HepG2 (cell line): ENCODE measurements around the gene JADE2. TPM values are rescaled to one million over a fixed set of nuclear protein-coding genes. Genes with fewer than 3 reads are reported as not detected.

Experiments
- ADNP ChIP-seq: sonication (generic); formaldehyde crosslinking; IDR thresholded peaks from 2 replicates; pipeline ENCODE4 v1.4.0; 2020; ENCODE audit warnings: missing genetic modification reagents
- AHR ChIP-seq: IDR thresholded peaks from 2 replicates; pipeline ENCODE4 v1.6.1; 2018; ENCODE audit warnings: missing genetic modification reagents, missing compliant biosample characterization
- ARID3A ChIP-seq: IDR thresholded peaks from 2 replicates; pipeline ENCODE4 v1.6.1; 2012; ENCODE audit warnings: low read depth, low read length, improper control_type of control experiment
- ATF4 ChIP-seq, 2 experiments: fragments of 450-650 bp in 1 of 2; sonication (generic) in 1 of 2; formaldehyde crosslinking; IDR thresholded peaks; 2 replicates each; pipeline versions ENCODE4 v1.5.0 to v1.8.0; 2020 to 2022; ENCODE audit warnings: mild to moderate bottlenecking in 1 of 2, missing genetic modification reagents in 1 of 2
- CAMTA2 ChIP-seq: sonication (generic); formaldehyde crosslinking; IDR thresholded peaks from 2 replicates; pipeline ENCODE4 v1.4.0; 2020; ENCODE audit warnings: mild to moderate bottlenecking, missing genetic modification reagents, borderline replicate concordance
- FLYWCH1 ChIP-seq: sonication (generic); formaldehyde crosslinking; IDR thresholded peaks from 2 replicates; pipeline ENCODE4 v1.8.1; 2023; ENCODE audit warnings: mild to moderate bottlenecking, missing genetic modification reagents
- GFI1 ChIP-seq: sonication (generic); formaldehyde crosslinking; IDR thresholded peaks from 2 replicates; pipeline ENCODE4 v1.5.0; 2020; ENCODE audit warnings: missing genetic modification reagents, mild to moderate bottlenecking, borderline replicate concordance
- KLF13 ChIP-seq: sonication (generic); formaldehyde crosslinking; IDR thresholded peaks from 2 replicates; pipeline ENCODE4 v1.4.0; 2020; ENCODE audit warnings: mild to moderate bottlenecking, missing genetic modification reagents
- NR2F1 ChIP-seq, 2 experiments: fragments of 450-650 bp in 1 of 2; formaldehyde crosslinking in 1 of 2; IDR thresholded peaks; 2 replicates each; pipeline versions ENCODE4 v1.5.0 to v1.6.1; 2016 to 2020; ENCODE audit warnings: mild to moderate bottlenecking in 1 of 2, missing compliant biosample characterization in 1 of 2, missing genetic modification reagents in 1 of 2, moderate library complexity in 1 of 2
- PAF1 ChIP-seq: IDR thresholded peaks from 2 replicates; pipeline ENCODE4 v1.6.1; 2016; ENCODE audit warnings: missing genetic modification reagents, missing compliant biosample characterization
- RELA ChIP-seq: sonication (generic); formaldehyde crosslinking; IDR thresholded peaks from 2 replicates; pipeline ENCODE4 v1.4.0; 2020; ENCODE audit warnings: missing genetic modification reagents
- RORA ChIP-seq: sonication (generic); formaldehyde crosslinking; IDR thresholded peaks from 2 replicates; pipeline ENCODE4 v1.5.0; 2020; ENCODE audit warnings: mild to moderate bottlenecking, missing genetic modification reagents, moderate library complexity
- SOX5 ChIP-seq: IDR thresholded peaks from 2 replicates; pipeline ENCODE4 v1.6.1; 2016; ENCODE audit warnings: borderline replicate concordance
- SOX6 ChIP-seq, 2 experiments: fragments of 450-650 bp in 1 of 2; sonication (generic) in 1 of 2; formaldehyde crosslinking in 1 of 2; IDR thresholded peaks; 2 replicates each; pipeline versions ENCODE4 v1.4.0 to v1.6.1; 2017 to 2020; ENCODE audit warnings: antibody characterized with exemption in 1 of 2, mild to moderate bottlenecking in 1 of 2, missing genetic modification reagents in 1 of 2
- ZBTB7A ChIP-seq: sonication (generic); formaldehyde crosslinking; IDR thresholded peaks from 2 replicates; pipeline ENCODE4 v1.8.0; 2022; ENCODE audit warnings: mild to moderate bottlenecking, missing genetic modification reagents
- ZKSCAN8 ChIP-seq: IDR thresholded peaks from 2 replicates; pipeline ENCODE4 v1.6.1; 2016; ENCODE audit warnings: borderline replicate concordance, missing genetic modification reagents, missing compliant biosample characterization
- ZNF256 ChIP-seq: sonication (generic); formaldehyde crosslinking; conservative IDR thresholded peaks from 2 replicates; pipeline ENCODE4 v1.4.0; 2020; ENCODE audit warnings: missing genetic modification reagents
- ZNF446 ChIP-seq: sonication (generic); formaldehyde crosslinking; IDR thresholded peaks from 2 replicates; pipeline ENCODE4 v1.5.0; 2020; ENCODE audit warnings: mild to moderate bottlenecking, missing genetic modification reagents
- ZNF552 ChIP-seq: sonication (generic); formaldehyde crosslinking; IDR thresholded peaks from 2 replicates; pipeline ENCODE4 v1.9.0; 2022; ENCODE audit warnings: missing genetic modification reagents, mild to moderate bottlenecking, borderline replicate concordance
- ZNF557 ChIP-seq: sonication (generic); formaldehyde crosslinking; IDR thresholded peaks from 2 replicates; pipeline ENCODE4 v1.4.0; 2020; ENCODE audit warnings: missing genetic modification reagents
- ZNF776 ChIP-seq: sonication (generic); formaldehyde crosslinking; IDR thresholded peaks from 2 replicates; pipeline ENCODE4 v1.4.0; 2020; ENCODE audit warnings: mild to moderate bottlenecking, missing genetic modification reagents
- polyA plus RNA-seq, 8 experiments: library from polyadenylated mRNA; depleted of rRNA in 3 of 8; stranded (reverse) in 7 of 8; unstranded in 1 of 8; fragments of >200 nt; fragmentation: Illumina TruSeq in 4 of 8; extraction: Trizol in 4 of 8; gene quantifications; 2 replicates each; pipeline versions ENCODE4 v1.2.1 to v1.2.3, GENCODE V29; 2011 to 2016; ENCODE audit warnings: low read depth in 4 of 8, missing spikeins in 1 of 8, mixed read lengths in 1 of 8; ENCODE audit not compliant: insufficient read depth in 1 of 8
- total RNA-seq, 5 experiments: library from RNA; depleted of rRNA; stranded (reverse); fragments of >200 nt; fragmentation: Illumina TruSeq; extraction: Trizol; gene quantifications; 2 replicates each; pipeline ENCODE4 v1.2.3, GENCODE V29; 2016; ENCODE audit warnings: low read depth in 1 of 5
- TF ChIP-seq, protein P1 (sequence below): sonication (generic); formaldehyde crosslinking; IDR thresholded peaks from 2 replicates; pipeline ENCODE4 v1.4.0; 2020; ENCODE audit warnings: missing genetic modification reagents, borderline replicate concordance
- TF ChIP-seq, protein P2 (sequence below): IDR thresholded peaks from 2 replicates; pipeline ENCODE4 v1.6.1; 2016; ENCODE audit warnings: missing genetic modification reagents, missing compliant biosample characterization

The JADE2 gene
- total and polyA plus RNA-seq, 2 of the 13 experiments (the other 11 are each of a cell fraction or from before 2014, with no cell fraction given), result 7.5 to 15.1 TPM

DNA sequence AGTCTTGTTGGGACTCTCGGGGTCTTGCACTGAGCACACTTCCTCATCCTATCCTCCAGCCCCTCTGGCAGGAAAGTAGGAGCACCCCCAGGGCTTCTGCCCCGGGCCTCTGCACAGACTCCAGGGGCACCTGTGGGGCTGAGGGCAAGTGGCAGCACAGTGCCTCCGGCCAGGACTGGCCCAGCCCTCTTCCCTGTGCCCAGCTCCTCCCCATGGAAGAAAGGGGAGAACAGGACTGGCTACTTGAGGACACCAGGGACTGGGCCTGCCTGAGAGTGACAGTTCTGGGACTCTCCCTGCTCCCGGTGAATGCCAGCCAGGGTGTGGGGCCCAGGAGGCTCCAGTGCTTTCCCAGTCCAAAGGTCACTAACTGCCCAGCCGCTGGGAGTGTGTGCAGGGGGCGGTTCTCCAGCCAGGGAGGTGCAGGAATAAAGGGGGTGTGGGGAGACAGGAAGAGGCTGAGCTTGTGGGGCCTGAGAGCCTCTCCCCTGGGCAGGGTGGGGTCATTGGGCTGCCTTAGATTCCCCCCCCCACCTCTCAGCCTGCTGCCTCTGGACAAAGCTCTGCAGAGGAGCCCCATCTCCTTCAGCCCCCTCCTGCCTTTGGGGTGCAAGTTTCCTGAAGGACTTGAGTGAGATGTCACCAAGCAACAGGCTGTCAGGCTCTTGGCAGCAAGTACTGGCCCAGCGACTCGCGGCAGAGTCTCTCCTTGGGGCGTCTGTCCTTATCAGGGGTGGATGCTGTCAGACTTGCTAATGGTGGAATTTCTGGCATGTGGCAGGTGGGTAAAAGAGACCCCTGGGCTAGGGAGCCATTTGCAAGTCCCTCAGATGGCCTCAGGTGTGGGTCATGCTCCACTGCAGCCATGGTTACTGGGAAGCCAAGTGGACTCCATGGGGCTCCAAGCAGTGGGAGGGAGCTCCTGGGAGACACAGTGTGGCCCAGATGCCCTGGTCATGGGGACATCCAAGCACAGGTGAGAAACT is 19.1 kb upstream of the JADE2 start (continued):
- TF ChIP-seq ARID3A (no peak), ADNP (CRISPR knock-in tag) (0 out of 2 replicates have a peak, but pooled peaks have one; percentile 16), RELA (CRISPR knock-in tag) (no peak; the same call in none of the 2 replicates), FLYWCH1 (CRISPR knock-in tag) (no peak), GFI1 (peak; percentile 67; the same call in 1 of the 2 replicates), ZKSCAN8 (CRISPR knock-in tag) (0 out of 2 replicates have a peak, but pooled peaks have one; percentile 64), RORA (CRISPR knock-in tag) (no peak), ATF4 (CRISPR knock-in tag; IDR thresholded peaks at IDR 0.05) (no peak; a peak in 1 of 4 replicates), ZNF256 (no peak), CAMTA2 (CRISPR knock-in tag) (no peak), ZNF446 (CRISPR knock-in tag) (0 out of 2 replicates have a peak, but pooled peaks have one; percentile 47), SOX6 (IDR thresholded peaks at IDR 0.05) (no peak), SOX6 (CRISPR knock-in tag; IDR thresholded peaks at IDR 0.05) (peak; percentile 87), ZBTB7A (CRISPR knock-in tag) (peak; percentile 82; the same call in 1 of the 2 replicates), AHR (CRISPR knock-in tag) (no peak), ZNF552 (CRISPR knock-in tag) (no peak), PAF1 (CRISPR knock-in tag) (no peak), ZNF776 (CRISPR knock-in tag) (no peak), KLF13 (CRISPR knock-in tag) (no peak), ZNF557 (peak; percentile 16; the same call in 1 of the 2 replicates), SOX5 (CRISPR knock-in tag) (peak; percentile 74), NR2F1 (CRISPR knock-in tag; IDR thresholded peaks at IDR 0.05) (0 out of 4 replicates have a peak, but pooled peaks of 1 of the 2 experiments have one; percentile 40)
- TF ChIP-seq, protein P1, sequence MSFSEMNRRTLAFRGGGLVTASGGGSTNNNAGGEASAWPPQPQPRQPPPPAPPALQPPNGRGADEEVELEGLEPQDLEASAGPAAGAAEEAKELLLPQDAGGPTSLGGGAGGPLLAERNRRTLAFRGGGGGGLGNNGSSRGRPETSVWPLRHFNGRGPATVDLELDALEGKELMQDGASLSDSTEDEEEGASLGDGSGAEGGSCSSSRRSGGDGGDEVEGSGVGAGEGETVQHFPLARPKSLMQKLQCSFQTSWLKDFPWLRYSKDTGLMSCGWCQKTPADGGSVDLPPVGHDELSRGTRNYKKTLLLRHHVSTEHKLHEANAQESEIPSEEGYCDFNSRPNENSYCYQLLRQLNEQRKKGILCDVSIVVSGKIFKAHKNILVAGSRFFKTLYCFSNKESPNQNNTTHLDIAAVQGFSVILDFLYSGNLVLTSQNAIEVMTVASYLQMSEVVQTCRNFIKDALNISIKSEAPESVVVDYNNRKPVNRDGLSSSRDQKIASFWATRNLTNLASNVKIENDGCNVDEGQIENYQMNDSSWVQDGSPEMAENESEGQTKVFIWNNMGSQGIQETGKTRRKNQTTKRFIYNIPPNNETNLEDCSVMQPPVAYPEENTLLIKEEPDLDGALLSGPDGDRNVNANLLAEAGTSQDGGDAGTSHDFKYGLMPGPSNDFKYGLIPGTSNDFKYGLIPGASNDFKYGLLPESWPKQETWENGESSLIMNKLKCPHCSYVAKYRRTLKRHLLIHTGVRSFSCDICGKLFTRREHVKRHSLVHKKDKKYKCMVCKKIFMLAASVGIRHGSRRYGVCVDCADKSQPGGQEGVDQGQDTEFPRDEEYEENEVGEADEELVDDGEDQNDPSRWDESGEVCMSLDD, result peak; percentile 93; the same call in 1 of the 2 replicates
- TF ChIP-seq, protein P2, sequence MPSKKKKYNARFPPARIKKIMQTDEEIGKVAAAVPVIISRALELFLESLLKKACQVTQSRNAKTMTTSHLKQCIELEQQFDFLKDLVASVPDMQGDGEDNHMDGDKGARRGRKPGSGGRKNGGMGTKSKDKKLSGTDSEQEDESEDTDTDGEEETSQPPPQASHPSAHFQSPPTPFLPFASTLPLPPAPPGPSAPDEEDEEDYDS (CRISPR knock-in tag), result peak; percentile 94
